ENCODE results near the gene EXOC6B. TPM values are rescaled to one million over a fixed set of nuclear protein-coding genes. Genes with fewer than 3 reads are reported as not detected.
A peak's percentile ranks its signal among the peaks of the same experiment; 100 is the strongest.

Gene EXOC6B
- total RNA-seq, 2 donors from 2014 or later, result 11.7 to 12.9 TPM

DNA sequence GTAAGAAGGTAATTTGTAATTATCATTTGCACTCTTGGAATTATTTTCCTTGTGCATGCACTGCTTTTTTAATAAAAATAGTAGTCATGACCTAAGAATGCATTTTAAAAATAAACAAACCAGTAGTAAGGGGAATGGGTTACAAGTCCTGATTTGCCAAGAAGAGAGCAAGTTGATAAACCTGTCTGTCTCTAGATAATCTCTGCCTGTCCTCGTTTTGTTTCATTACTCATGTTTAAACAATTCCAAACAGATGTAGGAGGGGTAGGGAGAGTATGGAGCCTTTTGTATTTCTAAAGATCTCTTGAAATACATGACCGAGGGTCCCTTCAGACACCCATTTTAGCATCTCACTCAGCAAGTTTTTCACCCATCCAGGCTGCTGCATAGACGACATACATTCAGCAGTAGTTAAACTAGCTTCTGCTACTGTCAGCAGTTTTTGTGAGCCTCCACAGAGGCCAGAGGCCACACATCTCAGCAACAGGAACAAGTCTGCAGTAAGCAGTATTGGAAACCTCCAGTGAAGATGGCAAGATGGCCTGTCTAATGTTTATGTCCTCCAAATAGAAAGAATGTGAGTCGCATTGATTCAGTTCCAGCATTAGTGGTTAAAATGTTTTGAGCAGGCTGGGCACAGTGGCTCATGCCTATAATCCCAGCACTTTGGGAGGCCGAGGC is 2.3 kb upstream of the EXOC6B start:
- 50 to 57% methylated on average over 5 of the region's 5 CpGs for WGBS, 2 donors
- peaks cover 10% of the 10 kb centered on the region for H3K4me1 ChIP-seq
- ATAC-seq (no peak), DNase-seq (no peak)
- H3K4me3 ChIP-seq, result no peak overlapping the region
- no peaks in the 10 kb centered on the region for H3K9me3 ChIP-seq
- no peak for TF ChIP-seq POLR2A (IDR thresholded peaks at IDR 0.05)
- TF ChIP-seq, protein P1, sequence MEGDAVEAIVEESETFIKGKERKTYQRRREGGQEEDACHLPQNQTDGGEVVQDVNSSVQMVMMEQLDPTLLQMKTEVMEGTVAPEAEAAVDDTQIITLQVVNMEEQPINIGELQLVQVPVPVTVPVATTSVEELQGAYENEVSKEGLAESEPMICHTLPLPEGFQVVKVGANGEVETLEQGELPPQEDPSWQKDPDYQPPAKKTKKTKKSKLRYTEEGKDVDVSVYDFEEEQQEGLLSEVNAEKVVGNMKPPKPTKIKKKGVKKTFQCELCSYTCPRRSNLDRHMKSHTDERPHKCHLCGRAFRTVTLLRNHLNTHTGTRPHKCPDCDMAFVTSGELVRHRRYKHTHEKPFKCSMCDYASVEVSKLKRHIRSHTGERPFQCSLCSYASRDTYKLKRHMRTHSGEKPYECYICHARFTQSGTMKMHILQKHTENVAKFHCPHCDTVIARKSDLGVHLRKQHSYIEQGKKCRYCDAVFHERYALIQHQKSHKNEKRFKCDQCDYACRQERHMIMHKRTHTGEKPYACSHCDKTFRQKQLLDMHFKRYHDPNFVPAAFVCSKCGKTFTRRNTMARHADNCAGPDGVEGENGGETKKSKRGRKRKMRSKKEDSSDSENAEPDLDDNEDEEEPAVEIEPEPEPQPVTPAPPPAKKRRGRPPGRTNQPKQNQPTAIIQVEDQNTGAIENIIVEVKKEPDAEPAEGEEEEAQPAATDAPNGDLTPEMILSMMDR (IDR thresholded peaks at IDR 0.05), result no peak
- H3K36me3 ChIP-seq (replicated peaks in 1 of 2; ENCODE audit: insufficient read depth in 1 of 2, low read depth in 2 of 2), result no peaks in the 10 kb centered on the region
- no peaks in the 10 kb centered on the region for H3K27me3 ChIP-seq
- intact Hi-C loops (cut with DNase I), result no loop called here
- H3K27ac ChIP-seq, result no peak overlapping the region

DNA sequence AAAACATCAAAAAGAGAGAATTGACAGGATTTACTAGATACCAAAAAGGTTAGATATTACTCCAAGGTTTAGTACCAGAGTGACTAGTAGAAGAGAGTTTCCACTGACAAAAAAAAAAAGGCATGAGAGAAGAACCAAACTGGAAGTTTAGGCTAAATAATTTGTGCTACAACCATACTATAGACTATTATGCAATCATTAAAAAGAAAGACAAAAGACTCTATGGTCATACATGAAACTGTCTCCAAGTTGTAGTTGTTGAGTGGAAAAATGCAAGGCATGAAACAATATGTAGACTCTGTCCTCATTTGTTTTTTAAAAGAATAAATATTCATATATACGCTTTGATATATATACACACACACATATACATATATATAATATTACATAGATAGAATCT is 1.7 kb upstream of the EXOC6B start:
- Histone ChIP-seq H3K4me3 (no peak overlapping the region), H3K4me1 (peaks cover 10% of the 10 kb centered on the region), H3K9me3 (no peaks in the 10 kb centered on the region), H3K36me3 (replicated peaks in 1 of 2; ENCODE audit: insufficient read depth in 1 of 2, low read depth in 2 of 2) (no peaks in the 10 kb centered on the region), H3K27me3 (no peaks in the 10 kb centered on the region), H3K27ac (no peak overlapping the region)
- ATAC-seq (no peak), DNase-seq (no peak)
- intact Hi-C loops (cut with DNase I), result no loop called here
- no peak for TF ChIP-seq POLR2A (IDR thresholded peaks at IDR 0.05)
- TF ChIP-seq, protein P1 (IDR thresholded peaks at IDR 0.05), result no peak
- WGBS, 2 donors, result 83 to 85% methylated on average over 1 of the region's 1 CpG

DNA sequence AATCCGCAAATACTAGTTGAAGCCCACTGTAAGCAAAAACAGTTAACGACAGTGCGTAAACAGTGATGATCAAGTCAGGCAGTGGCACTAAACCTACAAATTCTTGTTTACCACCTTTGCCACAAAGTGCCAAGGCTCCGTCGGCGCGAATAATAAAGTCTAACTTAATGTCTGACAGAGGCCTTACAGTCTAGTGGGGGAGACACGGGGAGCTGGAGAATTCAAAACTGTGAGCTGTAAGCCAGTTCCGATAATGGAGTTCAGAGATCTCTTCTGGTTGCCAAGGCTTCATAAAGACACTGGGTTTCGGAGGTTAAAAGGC is 284 bp upstream of the EXOC6B start:
- Histone ChIP-seq H3K4me3 (peak overlapping the region in 1 of 2 donors; percentile 91), H3K9me3 (no peaks in the 10 kb centered on the region), H3K4me1 (peaks cover 10% of the 10 kb centered on the region), H3K27me3 (no peaks in the 10 kb centered on the region), H3K27ac (peak overlapping the region in 2 of 4 donors; percentile 81 to 85), H3K36me3 (replicated peaks in 1 of 2; ENCODE audit: insufficient read depth in 1 of 2, low read depth in 2 of 2) (no peaks in the 10 kb centered on the region)
- WGBS, 2 donors, result 54 to 56% methylated on average over 10 of the region's 10 CpGs
- no peak for DNase-seq
- no peak for ATAC-seq
- TF ChIP-seq, protein P1 (IDR thresholded peaks at IDR 0.05), result no peak
- TF ChIP-seq POLR2A (IDR thresholded peaks at IDR 0.05), result no peak
- intact Hi-C loops (cut with DNase I), result no loop called here

DNA sequence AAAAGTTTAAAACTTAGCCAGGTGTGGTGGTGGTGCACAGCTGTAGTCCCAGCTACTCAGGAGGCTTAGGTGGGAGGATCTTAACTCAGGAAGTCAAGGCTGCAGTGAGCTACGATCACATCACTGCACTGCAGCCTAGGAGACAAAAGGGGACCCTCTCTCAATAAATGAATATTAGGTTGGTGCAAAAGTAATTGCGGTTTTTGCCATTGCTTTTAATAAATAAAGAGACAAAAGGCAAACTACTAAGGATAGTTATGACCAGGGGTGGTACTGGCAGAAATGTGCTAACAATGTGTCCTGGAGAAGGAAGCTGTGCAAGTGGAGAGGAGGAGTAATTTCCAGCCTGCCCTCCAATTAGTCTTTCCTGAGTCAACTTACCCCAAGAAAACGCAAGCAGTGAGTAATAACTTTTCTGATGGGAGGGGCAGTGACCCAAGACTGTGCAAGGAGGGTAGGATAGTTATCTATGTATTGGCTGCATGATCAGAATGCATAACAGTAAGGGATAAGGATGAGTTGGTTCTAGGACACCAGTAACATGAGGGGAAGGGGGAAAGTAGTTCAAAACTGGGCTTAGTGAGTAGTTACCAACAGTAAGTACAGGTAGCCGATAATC is 1.5 kb downstream of the EXOC6B start:
- H3K4me3 ChIP-seq, result no peak overlapping the region
- H3K4me1 ChIP-seq, result peaks cover 10% of the 10 kb centered on the region
- intact Hi-C loops (cut with DNase I), result no loop called here
- H3K27me3 ChIP-seq, result no peaks in the 10 kb centered on the region
- DNase-seq (no peak), ATAC-seq (no peak)
- WGBS, 2 donors, result 61 to 65% methylated on average over 4 of the region's 4 CpGs
- TF ChIP-seq POLR2A (IDR thresholded peaks at IDR 0.05), result no peak
- TF ChIP-seq, protein P1 (IDR thresholded peaks at IDR 0.05), result no peak
- H3K36me3 ChIP-seq (replicated peaks in 1 of 2; ENCODE audit: insufficient read depth in 1 of 2, low read depth in 2 of 2), result no peaks in the 10 kb centered on the region
- H3K27ac ChIP-seq, result no peak overlapping the region
- no peaks in the 10 kb centered on the region for H3K9me3 ChIP-seq

DNA sequence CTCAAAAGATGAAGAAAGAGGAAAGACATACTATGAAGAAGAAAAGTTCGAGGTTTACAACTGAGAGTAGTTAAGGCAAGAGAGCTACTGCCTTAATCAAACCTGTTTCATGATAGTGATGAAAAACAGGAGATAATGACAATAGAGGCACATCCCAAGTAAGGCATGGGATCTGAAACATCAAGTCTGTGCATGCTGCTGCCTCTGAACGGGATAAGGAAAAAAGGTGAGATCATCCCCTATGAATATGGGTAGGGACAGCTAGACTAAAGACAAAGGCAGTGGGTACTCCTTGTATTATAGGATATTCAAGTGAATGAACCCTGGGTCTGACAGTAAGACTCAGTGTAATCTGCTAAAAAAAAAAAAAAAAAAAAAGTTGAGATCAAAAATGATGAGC is 3.0 kb downstream of the EXOC6B start:
- no peak for TF ChIP-seq POLR2A (IDR thresholded peaks at IDR 0.05)
- TF ChIP-seq, protein P1 (IDR thresholded peaks at IDR 0.05), result no peak
- 79 to 88% methylated on average over 2 of the region's 2 CpGs for WGBS, 2 donors
- Histone ChIP-seq H3K27ac (no peak overlapping the region), H3K4me3 (no peak overlapping the region), H3K9me3 (no peaks in the 10 kb centered on the region), H3K4me1 (peaks cover 10% of the 10 kb centered on the region), H3K27me3 (no peaks in the 10 kb centered on the region), H3K36me3 (replicated peaks in 1 of 2; ENCODE audit: insufficient read depth in 1 of 2, low read depth in 2 of 2) (no peaks in the 10 kb centered on the region)
- DNase-seq, result no peak
- intact Hi-C loops (cut with DNase I), result no loop called here
- ATAC-seq, result no peak

All from body of pancreas (tissue), 4 donors.